Astrocyte of the cerebellum (primary cell): Measurements from ENCODE around the gene SARS1.

Experiments used
- DNase-seq: peaks from one replicate; pipeline ENCODE4 v3.0.0-alpha.2; 2011; ENCODE audit warnings: low read depth
- H3K4me3 ChIP-seq: 2 replicates; pipeline ENCODE4 v1.5.1; 2011; ENCODE audit warnings: mild to moderate bottlenecking, low read depth, low read length, moderate library complexity
- in situ Hi-C: cut with HindIII; loops from 2 replicates; pipeline ENCODE4 v1.10.0; 2017; ENCODE audit warnings: low sequenced_read_pairs
- TF ChIP-seq, protein P1 (sequence below): IDR thresholded peaks from 2 replicates; pipeline ENCODE4 v1.5.1; 2012; ENCODE audit warnings: low read length, low read depth, moderate library complexity, mild to moderate bottlenecking; ENCODE audit errors: missing control alignments

SARS1 gene

GRCh38 chr1:109270623-109271317, 57.1 kb downstream of the SARS1 start:
- no peak for DNase-seq
- in situ Hi-C loops, result loop anchor here (10.0 kb wide), 1 partner anchor 134 kb away; no protein-coding TSS in a partner anchor
- H3K4me3 ChIP-seq, result no peak overlapping the region
- TF ChIP-seq, protein P1, sequence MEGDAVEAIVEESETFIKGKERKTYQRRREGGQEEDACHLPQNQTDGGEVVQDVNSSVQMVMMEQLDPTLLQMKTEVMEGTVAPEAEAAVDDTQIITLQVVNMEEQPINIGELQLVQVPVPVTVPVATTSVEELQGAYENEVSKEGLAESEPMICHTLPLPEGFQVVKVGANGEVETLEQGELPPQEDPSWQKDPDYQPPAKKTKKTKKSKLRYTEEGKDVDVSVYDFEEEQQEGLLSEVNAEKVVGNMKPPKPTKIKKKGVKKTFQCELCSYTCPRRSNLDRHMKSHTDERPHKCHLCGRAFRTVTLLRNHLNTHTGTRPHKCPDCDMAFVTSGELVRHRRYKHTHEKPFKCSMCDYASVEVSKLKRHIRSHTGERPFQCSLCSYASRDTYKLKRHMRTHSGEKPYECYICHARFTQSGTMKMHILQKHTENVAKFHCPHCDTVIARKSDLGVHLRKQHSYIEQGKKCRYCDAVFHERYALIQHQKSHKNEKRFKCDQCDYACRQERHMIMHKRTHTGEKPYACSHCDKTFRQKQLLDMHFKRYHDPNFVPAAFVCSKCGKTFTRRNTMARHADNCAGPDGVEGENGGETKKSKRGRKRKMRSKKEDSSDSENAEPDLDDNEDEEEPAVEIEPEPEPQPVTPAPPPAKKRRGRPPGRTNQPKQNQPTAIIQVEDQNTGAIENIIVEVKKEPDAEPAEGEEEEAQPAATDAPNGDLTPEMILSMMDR, result no peak

DNA sequence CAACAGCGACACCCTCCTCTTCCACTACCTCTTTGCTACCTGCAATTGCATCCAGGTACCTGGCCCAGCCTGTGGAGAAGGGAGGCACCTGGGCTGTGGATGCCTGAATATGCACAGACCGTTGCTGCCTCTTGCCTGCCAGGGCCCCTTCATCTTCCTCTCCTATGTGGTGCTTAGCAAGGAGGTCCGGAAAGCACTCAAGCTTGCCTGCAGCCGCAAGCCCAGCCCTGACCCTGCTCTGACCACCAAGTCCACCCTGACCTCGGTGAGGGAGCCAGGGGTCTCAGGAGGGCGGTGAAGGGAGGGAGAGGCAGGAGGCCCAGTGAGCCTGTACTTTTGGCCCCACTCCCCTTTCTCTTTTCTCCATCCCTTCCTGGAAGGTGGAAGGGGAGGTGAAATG, 57.7 kb downstream of the SARS1 start:
- TF ChIP-seq, protein P1, result no peak
- in situ Hi-C loops, result loop anchor here (10.0 kb wide), 1 partner anchor 133 kb away; no protein-coding TSS in a partner anchor
- no peak for DNase-seq
- H3K4me3 ChIP-seq, result no peak overlapping the region

DNA sequence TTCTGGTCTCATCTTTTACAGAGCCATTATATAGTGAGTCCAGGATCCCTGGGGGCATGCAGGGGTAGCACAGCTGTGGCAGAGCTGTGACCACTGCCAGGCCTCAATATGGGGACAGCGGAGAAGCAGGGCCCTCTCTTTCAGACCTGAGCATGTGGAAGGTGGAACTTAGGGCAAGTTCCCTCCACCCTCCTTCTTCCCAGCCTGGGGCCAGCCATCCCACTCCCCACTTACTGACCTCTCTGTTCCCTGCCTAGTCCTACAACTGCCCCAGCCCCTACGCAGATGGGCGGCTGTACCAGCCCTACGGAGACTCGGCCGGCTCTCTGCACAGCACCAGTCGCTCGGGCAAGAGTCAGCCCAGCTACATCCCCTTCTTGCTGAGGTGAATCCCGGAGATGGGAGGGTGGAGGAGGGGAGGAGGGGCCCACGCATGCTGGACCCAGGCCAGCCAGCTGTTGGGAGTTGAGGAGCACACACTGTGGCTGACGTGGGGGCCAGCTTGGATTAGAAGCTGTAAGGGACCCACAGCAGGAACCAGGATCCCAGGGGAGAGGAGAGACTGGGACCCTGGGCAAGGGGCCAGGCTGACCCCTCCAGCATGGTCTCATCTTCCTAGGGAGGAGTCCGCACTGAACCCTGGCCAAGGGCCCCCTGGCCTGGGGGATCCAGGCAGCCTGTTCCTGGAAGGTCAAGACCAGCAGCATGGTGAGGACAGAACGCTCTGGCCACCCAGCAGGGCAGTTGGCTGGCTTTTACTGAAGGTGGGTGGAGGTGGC, 58.5 kb downstream of the SARS1 start:
- in situ Hi-C loops, result loop anchor here (10.0 kb wide), 1 partner anchor 133 kb away; no protein-coding TSS in a partner anchor
- TF ChIP-seq, protein P1, result no peak
- DNase-seq, result no peak
- no peak overlapping the region for H3K4me3 ChIP-seq

- TF ChIP-seq, protein P1, result no peak
- in situ Hi-C loops, result loop anchor here (10.0 kb wide), 1 partner anchor 132 kb away; no protein-coding TSS in a partner anchor
- no peak overlapping the region for H3K4me3 ChIP-seq
- no peak for DNase-seq
Observed at GRCh38 chr1:109272831-109273547, 59.3 kb downstream of the SARS1 start.

GRCh38 chr1:109273570-109274288, 60.0 kb downstream of the SARS1 start:
- TF ChIP-seq, protein P1, result no peak
- DNase-seq, result no peak
- no peak overlapping the region for H3K4me3 ChIP-seq

More at GRCh38 chr1:109273570-109274288, 60.0 kb downstream of the SARS1 start:
- in situ Hi-C loops, result loop anchor here (10.0 kb wide), 1 partner anchor 131 kb away; no protein-coding TSS in a partner anchor
